Suppressor macrophage (primary cell): ENCODE measurements around the gene ADM2.

ENCODE experiments used
- DNase-seq, 4 experiments: peaks; one replicate each; pipeline ENCODE4 v3.0.0-alpha.2; 2020 to 2022

ADM2 gene

GRCh38 chr22:50525858-50526107 lies 44.4 kb downstream of the ADM2 start:
- no peak for DNase-seq

- peak; percentile 88 to 93 (median 90) for DNase-seq
Measured at GRCh38 chr22:50526108-50526833, 44.9 kb downstream of the ADM2 start.

- DNase-seq: peak; percentile 72 to 89 (median 82)
Measured at GRCh38 chr22:50526834-50527801, 45.8 kb downstream of the ADM2 start.

- peak in 2 of 4 experiments; percentile 13 to 33 for DNase-seq
Measured at GRCh38 chr22:50527921-50528681, 46.8 kb downstream of the ADM2 start.

GRCh38 chr22:50528682-50529415 lies 47.5 kb downstream of the ADM2 start:
- peak in 2 of 4 experiments; percentile 12 to 34 for DNase-seq

- no peak for DNase-seq
Measured at GRCh38 chr22:50529416-50529896, 48.1 kb downstream of the ADM2 start.

- DNase-seq: peak; percentile 92 to 96 (median 95)
Measured at GRCh38 chr22:50529897-50530579, 48.7 kb downstream of the ADM2 start, which contains the start of gene TYMP. TSS of gene TYMP (minus strand) at chr22:50530012. CDS start at chr22:50529709, 303 bp downstream.

GRCh38 chr22:50530580-50530876 lies 49.2 kb downstream of the ADM2 start:
- peak in 1 of 4 experiments; percentile 65 for DNase-seq

GRCh38 chr22:50530877-50531545 lies 49.7 kb downstream of the ADM2 start:
- peak; percentile 94 to 97 (median 96) for DNase-seq

- DNase-seq: peak; percentile 87 to 94 (median 89)
Measured at GRCh38 chr22:50531546-50531961, 50.2 kb downstream of the ADM2 start.

GRCh38 chr22:50531962-50532674 lies 50.8 kb downstream of the ADM2 start:
- peak; percentile 67 to 88 (median 76) for DNase-seq

- DNase-seq: peak in 2 of 4 experiments; percentile 34 to 40
Measured at GRCh38 chr22:50532824-50533796, 51.8 kb downstream of the ADM2 start.

GRCh38 chr22:50533856-50534711 lies 52.7 kb downstream of the ADM2 start:
- DNase-seq: peak; percentile 70 to 86 (median 82)

- peak in 1 of 4 experiments; percentile 18 for DNase-seq
Measured at GRCh38 chr22:50535113-50535512, 53.8 kb downstream of the ADM2 start.
